OCI-LY7 (cell line): ENCODE data around the gene KIAA1671.

Experiments used
- CTCF ChIP-seq: fragments of 200-600 bp; sonication (generic); conservative IDR thresholded peaks from 2 replicates; pipeline ENCODE4 v1.5.1; 2014; ENCODE audit warnings: mild to moderate bottlenecking, antibody characterized with exemption, low read length, moderate library complexity, mixed read lengths
- EZH2phosphoT487 ChIP-seq: fragments of 200-600 bp; sonication (generic); IDR thresholded peaks from 2 replicates; pipeline ENCODE4 v1.6.1; 2018; ENCODE audit warnings: low read depth, borderline replicate concordance, mild to moderate bottlenecking, mixed run types, antibody characterized with exemption, low read length, moderate library complexity, mixed read lengths

GRCh38 chr22:25156736-25157135, 204.2 kb downstream of the KIAA1671 start:
- TF ChIP-seq CTCF (no peak), EZH2phosphoT487 (no peak)
